GM18526 (cell line): Measurements from ENCODE around the gene CHN2.

ENCODE experiments used
- POLR2A ChIP-seq: IDR thresholded peaks from 3 replicates; pipeline ENCODE4 v1.6.1; 2011; ENCODE audit not compliant: insufficient read length; ENCODE audit errors: extremely low read depth

CHN2 gene

DNA sequence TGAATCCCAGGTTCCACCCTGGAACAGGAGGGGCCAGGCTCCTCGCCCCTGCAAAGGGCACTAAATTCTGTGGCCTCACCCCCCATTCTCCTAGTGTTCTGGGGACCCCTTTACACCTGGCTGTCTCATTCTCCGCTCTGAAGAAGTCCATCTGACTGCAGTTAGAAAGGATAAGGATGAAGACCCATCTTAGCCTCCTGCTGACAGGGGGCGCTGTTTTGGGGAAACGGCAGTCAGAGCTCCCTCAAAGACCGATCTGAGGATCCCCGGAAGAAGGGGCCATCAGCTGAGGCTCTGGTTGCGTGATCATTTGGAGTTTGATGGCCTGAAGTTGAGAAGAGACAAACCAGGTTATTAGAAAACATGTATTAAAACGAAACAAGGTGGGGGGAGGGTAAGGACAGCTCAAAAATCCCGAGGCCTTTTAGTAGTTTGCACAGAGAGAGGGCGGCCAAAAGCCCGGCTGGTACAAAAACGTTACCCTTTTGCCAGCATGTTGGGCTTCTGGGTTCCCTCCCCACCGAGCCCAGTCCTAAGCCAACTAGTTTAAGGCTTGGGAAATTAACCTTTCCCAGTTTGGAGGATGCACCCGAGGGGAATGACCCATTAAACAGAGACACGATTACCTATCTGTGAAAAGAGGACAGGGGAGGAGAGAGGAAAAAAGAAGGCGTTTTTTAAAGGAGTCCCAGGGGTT lies 102.8 kb downstream of the CHN2 start:
- no peak for TF ChIP-seq POLR2A

DNA sequence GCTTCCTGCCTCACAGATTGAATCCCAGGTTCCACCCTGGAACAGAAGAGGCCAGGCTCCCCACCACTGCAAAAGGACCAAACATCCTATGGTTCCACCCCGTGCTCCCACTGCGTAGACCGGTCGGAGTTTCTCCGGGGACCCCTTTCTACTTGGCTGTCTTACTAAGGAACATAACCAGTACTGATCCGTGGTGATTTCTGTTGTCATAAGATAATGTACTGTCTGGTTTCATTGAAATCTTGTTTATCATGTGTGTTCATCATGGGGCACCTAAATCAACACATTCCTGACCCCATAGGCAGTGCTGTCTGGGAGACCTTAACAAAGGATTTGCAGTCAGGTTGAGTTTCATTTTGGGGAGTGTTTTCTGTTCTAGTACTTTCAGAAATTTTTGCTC lies 104.5 kb downstream of the CHN2 start:
- no peak for TF ChIP-seq POLR2A

DNA sequence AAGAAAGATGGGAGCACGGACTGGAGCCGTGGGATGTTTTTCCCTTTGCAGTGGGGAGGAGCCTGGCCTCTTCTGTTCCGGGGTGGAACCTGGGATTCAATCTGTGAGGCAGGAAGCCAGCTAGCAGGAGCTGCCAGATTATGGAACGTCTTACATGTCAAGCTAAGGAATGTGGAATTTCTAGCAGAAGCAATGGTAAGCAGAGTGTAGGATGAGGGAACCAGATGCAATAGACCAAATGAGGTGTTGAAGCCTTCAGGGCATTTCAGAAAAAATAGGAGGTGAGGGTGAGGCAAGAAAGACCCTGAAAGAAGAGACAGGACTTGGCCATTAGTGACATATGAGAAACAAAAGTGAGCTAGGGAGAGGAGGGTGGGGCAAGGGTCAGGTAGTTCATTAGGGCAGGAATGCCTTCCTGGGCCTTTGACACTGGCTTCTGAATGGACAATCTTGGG lies 105.5 kb downstream of the CHN2 start:
- TF ChIP-seq POLR2A: no peak

DNA sequence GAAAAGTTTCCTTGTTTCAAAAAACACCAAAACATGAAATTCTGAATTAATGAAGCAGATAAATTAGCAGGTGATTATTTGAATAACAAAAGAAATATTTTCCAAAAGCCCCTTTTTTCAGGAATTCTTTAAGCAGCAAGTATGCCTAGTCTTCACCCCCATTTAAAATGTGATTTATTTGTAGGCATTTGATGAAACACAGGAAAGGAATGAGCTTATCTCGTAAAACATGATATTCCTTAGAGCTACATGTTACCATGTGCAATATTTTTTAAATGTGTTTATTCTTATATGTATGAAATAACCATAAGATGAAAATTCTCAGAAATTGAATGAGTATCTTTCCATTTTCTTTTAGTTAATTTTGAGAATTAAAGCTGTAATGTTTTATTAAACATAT lies 106.1 kb downstream of the CHN2 start:
- no peak for TF ChIP-seq POLR2A

DNA sequence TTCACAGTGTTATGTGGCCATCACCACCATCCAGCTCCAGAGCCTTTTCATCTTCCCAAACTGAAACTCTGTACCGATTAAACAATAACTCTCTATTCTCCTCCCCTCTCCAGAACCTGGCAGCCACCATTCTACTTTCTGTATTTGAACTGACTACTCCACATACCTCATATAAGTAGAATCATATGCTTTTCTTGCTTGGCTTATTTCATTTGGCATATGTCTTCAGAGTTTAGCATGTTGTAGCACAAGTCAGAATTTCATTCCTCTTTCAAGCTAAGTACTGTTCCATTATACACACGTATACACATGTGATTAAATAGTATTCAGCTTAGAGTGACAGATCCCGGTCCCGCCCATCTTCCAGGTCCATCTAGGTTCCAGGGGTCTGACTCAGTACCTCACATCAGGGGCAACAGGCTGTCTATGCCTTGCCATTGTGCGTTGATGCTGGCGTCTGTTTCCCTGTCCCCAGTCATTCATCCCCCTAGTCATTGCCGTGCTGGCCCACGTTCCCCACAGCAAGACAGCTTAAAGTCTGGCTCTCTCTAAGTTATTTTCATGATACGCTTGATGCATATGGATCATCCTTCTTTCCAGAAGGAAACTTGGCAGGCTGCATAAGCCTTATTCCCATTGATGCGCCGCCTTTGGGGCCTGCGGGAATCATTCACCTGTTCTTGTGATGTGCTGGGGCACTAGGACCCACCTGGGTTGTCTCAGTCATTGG lies 108.3 kb downstream of the CHN2 start:
- no peak for TF ChIP-seq POLR2A

DNA sequence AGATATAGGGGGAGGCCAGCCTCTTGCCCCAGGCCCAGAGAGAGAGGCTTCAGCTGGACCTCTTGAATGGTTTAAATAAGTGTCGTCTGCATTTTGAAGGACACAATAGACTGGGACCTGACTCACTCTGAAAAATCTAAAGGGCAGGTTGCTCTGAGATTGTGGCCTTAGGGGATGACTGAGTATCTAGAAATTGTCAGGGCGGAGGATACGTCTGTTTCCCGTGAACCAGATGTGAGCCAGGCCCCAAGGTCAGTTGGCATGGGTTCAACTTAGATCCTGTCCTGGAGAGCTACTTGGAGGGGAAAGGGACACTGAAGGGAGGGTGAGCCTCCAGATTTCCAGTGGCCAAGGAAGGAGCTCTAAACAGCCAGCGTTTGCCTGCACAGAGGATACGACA lies 110.2 kb downstream of the CHN2 start:
- TF ChIP-seq POLR2A: no peak

DNA sequence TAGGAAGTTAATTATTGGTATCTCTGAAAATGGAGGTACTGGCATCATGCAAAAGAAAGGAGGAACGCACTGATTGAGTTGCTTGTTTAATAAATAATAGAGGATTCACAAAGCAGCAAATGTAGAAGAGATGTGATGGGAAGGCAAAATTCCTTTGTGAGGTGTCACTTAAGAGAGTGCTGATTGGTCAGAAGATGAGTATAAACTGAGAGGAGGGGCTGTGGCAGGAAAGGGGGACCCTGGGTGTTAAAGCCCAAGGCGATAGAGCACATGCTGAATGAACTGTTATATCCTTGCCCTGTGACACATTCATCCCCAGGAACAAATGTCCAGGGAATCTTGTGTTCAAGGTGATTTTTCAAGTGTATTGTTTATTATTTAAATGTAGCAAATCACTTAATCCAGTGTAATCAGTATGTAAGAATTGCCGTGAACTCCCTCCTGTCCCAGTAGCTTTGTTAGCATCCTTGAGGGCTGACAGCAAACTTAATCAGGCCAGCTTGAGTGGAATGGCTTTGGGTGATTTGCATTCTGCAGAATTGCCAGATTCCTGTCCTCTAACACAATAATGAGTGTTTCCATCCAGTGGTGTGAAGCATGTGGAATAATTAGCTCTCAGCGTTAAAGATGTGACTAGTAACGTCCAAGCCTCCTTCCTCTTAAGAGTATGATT lies 111.9 kb downstream of the CHN2 start:
- no peak for TF ChIP-seq POLR2A

DNA sequence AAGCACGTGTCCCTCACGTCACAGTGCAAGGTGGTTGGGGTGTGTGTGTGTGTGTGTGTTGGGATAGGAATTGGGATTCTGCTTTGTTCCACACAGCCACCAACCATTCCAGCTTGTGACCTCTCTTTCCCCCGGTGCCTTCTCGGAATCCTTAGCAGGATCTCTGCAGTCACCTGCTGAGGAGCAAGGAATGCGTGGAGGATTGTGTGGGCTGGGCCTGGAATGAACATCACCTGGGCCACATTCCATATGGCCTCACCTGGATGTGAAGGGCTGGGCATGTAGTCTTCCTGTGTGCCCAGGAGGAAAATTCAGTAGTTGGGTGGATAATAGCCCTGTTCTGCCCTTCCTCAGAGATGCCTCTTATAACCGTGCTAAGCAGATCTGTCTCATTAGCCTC lies 113.8 kb downstream of the CHN2 start:
- no peak for TF ChIP-seq POLR2A

DNA sequence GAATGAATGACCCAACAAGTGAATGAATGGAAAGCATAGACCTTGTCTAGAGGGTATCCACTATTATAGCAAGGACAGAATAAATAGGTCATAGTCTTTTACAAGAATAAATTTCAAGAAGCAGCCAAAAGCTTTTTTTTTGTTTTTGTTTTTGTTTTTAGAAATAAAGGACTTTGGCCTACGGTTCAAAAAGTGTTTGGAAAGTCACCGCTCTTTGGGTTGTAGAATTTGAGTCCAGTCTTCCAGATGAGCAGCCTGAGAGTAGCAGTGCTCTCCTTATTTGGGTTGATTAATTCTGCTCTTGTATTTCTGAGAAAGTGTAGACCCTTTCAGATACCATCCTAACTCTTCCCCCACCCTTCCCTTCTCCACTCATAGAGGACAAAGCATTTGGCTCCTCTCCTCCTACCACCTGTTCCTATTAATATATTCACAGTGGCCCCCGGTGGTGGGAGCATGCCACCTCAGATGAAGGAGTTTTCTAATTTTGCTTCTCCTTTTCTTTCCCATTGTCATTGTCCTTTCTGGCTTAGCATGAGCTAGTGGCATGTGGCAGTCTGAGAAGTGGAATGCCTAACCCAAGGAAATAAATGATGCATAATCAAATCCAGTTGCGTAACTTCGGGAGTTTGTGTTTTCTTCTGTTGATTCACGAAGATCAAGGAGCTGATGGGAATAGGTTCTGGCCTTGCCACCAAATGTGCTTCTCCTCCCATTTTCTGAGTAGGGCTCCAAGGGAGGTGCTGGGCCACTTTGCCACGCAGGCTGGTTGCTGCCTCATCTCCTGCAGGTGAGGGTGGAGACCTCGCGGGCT lies 114.7 kb downstream of the CHN2 start:
- TF ChIP-seq POLR2A: no peak

DNA sequence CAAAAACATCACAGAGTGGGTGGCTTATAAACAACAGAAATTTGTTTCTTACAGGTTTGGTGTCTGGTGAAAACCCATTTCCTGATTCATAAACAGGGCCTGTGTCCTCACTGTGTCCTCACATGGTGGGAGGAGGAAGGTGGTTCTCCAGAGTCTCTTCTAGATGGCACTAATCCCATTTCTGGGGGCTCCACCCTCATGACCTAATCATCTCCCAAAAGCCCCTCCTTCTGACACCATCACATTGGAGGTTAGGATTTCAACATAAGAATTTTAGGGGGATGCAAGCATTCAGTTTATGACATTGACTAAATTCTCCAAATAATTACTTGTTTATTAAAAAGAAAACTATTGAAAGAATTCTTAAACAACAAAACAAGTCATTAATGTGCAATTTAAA lies 116.0 kb downstream of the CHN2 start:
- no peak for TF ChIP-seq POLR2A

DNA sequence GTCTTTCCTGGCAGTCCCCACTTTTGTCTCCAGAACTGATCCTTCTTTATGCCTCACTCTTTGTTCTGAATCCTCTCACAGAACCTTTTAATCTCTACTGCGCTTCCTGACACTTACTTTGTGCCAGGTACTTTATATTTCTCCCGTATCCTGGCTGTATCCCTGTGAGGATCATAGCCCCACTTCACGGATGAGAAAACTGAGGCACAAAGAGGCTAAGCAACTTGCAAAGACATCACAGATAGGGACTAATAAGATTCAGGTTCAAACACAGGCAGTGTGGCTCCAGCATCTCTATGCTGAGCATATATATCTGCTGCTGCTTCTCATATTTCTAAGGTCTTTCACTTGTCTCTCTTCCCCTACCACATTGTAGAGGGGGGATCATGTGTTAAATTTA lies 116.7 kb downstream of the CHN2 start:
- no peak for TF ChIP-seq POLR2A

DNA sequence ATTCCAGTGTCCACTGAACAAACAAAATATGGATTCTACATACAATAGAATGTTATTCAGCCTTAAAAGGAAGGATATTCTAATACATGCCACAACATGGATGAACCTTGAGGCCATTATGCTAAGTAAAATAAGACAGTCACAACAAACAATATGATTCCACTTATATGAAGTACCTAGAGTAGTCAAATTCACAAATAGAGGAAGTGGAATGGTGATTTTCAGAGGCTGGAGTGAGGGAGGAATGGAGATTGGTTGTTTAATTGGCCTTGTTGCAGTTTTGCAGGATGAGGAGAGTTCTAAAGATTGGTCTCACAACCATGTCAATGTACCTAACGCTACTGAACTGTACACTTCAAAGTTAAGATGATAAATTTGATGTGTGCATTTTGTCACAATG lies 119.6 kb downstream of the CHN2 start:
- TF ChIP-seq POLR2A: no peak

DNA sequence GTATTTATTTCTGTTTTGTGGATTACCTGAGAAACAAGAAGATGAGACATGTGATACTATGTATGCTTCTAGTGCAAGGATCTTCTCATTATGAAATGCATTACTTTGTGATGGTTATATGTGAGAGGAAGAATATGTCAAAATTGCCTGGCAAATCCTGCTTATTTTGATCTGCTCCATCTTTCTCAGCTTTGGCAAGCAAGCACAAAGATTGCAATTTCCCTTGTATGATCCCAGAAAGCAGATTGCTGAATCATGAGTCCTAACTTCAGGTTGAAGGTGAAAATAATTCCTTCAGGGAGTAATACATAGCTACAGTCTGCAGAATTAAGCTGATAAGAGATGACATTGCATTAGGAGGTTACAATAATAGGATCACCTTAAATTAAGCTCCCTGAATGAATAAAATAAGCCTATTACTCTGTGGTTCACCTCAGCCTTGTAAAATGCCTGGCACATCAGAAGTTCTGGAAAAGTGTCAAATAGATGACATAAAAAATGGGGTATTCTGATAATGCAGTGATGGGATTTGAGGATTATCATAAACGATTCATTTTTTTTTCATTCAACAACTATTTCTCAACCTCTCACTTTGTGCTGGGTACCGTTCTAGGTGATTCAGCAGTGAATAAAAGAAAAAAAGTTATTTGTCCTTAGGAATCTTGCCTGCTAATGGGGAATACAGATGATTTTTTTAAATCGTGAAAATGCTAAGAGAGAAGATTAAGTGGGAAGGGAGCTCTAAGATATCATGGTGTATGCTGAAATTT lies 120.7 kb downstream of the CHN2 start:
- TF ChIP-seq POLR2A: no peak

DNA sequence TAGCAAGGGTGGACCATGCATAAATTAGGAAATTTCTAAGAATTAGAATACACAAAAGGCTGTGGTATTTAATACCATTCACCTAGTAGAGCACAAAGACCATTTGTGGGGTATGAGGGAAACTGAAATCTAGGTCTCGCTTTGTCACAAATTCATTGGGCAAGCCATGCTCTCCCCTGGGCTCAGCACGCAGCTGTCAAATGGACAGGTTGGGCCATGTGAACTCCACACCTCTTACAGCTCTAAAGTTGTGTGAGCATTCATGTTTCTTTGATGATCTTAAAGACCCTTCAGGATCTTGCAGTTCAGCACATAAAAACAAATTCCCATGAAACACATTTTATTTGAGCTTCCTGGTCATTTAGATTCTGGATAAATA lies 121.3 kb downstream of the CHN2 start:
- no peak for TF ChIP-seq POLR2A

DNA sequence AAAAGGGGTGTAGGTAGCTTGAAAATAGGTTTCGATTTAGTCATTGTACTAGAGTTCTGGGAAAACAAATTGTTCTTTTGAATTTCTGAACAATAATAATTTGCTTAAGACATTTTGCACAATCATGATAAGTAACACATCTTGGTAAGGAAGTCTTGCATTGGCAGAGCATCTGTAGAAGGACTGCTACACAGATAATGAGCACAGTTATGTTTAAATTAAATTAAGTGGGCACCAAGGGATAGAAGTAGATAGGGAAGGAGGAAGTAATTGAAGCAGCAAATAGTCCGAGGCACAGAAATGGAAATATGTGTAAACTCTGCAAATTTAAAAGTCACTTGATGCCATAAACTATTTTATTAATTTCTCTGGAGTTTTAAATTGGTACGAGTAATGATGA lies 122.4 kb downstream of the CHN2 start:
- no peak for TF ChIP-seq POLR2A
